Measurements from ENCODE around the gene CHRNA10.
"Not testable (repeated sequence)": the region's sequence is repeated elsewhere in the genome, so short reads cannot be mapped to it uniquely, and the experiment has no call there.

Gene CHRNA10

GRCh38 chr11:3664032-3664630, 7.1 kb downstream of the CHRNA10 start:
- no peak for DNase-seq

- no peak for DNase-seq
Measured at GRCh38 chr11:3662856-3663255, 8.3 kb downstream of the CHRNA10 start.

DNA sequence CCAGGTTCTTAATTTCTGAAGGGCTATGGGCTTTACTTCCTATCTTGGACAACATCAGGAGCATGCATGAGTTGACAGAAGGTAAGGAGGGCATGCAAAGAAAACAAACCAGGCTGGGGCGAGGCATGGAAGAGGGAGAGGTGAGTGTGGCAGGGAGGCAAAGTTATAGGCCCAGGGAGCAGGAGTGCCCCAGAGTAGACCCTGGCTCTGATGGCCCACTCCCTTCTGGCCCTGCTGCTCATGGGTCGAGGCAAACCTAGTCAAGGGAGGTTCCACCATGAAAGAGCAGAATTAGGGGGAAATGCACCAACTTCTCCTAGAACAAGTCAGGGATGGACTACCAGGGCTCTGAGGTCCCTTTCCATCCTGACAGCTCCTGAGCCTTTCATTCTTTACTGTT, 10.2 kb downstream of the CHRNA10 start:
- no peak for DNase-seq

GRCh38 chr11:3659595-3660515, 11.3 kb downstream of the CHRNA10 start:
- no peak for DNase-seq

GRCh38 chr11:3658252-3658651, 12.9 kb downstream of the CHRNA10 start:
- no peak for DNase-seq

GRCh38 chr11:3657331-3657730, 13.9 kb downstream of the CHRNA10 start:
- not testable (repeated sequence) for DNase-seq

- DNase-seq: no peak
Measured at GRCh38 chr11:3655547-3655946, 15.6 kb downstream of the CHRNA10 start.

DNA sequence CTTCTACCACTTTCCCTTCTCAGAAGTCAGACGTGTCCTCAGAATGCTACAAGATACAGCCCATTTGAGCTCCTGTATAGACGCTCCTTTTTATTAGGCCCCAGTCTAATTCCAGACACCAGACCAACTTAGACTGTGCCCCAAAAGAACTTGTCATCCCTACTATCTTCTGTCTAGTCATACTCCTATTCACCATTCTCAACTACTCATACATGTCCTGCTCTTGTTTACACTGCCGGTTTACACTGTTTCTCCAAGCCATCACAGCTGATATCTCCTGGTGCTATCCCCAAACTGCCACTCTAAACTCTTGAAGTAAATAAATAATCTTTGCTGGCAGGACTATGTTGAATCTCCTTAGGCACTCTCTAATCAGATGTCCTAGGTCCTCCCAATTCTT, 18.7 kb downstream of the CHRNA10 start:
- DNase-seq: not testable (repeated sequence)

- DNase-seq: not testable (repeated sequence)
Measured at GRCh38 chr11:3649374-3649773, 21.8 kb downstream of the CHRNA10 start.

DNA sequence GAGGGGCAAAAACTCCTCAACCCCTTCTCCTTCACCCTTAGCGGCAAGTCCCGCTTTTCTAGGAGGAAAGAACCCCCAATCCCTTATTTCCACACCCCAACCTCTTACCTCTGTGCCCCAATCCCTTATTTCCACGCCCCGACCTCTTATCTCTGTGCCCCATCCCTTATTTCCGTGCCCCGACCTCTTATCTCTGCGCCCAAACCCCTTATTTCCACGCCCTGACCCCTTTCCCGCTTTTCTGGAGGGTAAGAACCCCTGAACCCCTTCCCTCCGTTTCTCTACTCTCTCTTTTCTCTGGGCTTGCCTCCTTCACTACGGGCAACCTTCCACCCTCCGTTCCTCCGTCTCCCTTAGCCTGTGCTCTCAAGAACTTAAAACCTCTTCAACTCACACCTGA, 22.3 kb downstream of the CHRNA10 start:
- not testable (repeated sequence) for DNase-seq

DNA sequence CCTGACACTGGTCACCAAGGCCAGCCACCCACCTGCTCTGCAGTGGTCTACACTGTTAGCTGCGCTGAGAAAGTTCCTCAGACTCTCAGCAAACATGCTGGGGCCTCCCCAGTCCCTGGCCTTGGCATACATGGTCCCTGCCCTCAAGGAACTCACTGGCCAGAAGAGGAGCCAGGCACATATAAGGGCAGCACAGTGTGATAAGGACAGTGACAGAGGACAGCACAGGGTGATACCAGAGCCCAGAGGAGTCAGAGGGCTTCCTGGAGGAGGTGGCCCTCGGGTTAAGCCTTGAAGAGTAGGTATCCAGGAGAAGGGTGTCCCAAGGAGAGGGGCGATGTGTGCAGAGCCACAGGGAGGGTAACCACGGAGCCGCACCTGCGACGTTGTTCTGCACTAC, 25.6 kb downstream of the CHRNA10 start:
- DNase-seq: no peak

GRCh38 chr11:3644817-3645235, 26.4 kb downstream of the CHRNA10 start, which contains the start of gene ART1:
Gene ART1, plus strand, starts transcription at chr11:3645128. Its CDS starts 14,086 bp downstream, at chr11:3659214.
- DNase-seq: peak; percentile 45

DNA sequence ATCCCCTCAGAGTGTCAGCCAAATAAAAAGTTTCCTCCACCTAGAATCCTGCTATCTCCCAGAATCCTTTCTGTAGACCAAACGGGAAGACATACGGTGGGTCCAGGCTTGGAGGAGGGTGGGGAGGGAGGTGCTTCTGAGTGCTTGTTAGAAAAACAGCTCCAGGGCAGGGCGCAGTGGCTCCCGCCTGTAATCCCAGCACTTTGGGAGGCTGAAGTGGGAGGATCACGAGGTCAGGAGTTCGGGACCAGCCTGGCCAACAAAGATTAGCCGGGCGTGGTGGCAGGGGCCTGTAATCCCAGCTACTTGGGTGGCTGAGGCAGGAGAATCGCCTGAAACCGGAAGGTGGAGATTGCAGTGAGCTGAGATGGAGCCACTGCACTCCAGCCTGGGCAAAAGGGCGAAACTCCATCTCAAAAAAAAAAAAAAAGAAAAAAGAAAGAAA, 28.1 kb downstream of the CHRNA10 start:
- DNase-seq: not testable (repeated sequence)

DNA sequence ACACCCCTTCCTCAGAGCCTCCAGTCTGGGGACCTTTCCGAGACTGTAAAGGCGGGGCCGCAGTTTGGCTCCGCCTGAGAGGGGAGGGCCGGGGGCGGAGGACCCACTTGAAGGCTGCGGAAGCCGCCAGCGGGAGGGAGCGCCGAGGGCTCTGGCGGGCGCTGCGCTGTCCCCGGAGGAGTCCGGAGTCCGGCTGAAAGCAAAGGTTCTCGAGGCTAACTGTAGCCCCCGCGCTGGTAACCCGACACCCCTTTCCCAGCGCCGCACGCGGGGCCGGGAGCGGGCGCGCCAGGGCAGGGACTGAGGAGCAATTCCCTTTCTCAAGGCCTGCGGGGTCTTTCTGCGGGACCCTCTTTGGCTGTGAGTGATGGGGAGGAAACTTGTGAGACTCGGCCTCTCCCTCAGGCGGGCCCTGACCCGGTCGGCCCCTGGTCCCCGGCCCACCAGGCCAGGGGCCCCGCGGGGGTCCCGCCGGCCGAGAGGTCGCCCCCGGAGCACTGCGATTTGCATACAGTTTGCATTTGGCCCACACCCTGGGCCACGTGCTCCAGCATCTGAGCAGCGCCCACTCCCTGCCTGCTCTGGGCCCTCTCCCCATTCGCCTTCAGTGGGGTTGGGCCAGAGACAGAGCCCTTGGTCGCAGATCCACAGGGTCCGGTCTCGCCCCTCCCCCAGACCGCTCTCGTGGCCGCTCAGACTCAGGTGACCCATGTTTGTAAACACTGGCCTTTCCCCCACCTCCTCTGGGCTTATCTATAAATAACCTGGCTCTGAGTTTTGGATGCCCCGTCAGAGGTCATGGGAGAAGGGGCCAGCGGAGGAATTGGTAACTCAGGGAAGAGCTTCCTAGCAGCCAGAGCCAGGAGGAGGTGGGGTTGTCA, 28.9 kb downstream of the CHRNA10 start:
- no peak for DNase-seq

- no peak for DNase-seq
Measured at GRCh38 chr11:3641701-3642070, 29.5 kb downstream of the CHRNA10 start, which contains the start of gene ART5. Gene ART5, minus strand, starts transcription at chr11:3641992. Its CDS starts 130 bp downstream, at chr11:3641862.

GRCh38 chr11:3641191-3641590, 30.0 kb downstream of the CHRNA10 start:
- DNase-seq: no peak

DNA sequence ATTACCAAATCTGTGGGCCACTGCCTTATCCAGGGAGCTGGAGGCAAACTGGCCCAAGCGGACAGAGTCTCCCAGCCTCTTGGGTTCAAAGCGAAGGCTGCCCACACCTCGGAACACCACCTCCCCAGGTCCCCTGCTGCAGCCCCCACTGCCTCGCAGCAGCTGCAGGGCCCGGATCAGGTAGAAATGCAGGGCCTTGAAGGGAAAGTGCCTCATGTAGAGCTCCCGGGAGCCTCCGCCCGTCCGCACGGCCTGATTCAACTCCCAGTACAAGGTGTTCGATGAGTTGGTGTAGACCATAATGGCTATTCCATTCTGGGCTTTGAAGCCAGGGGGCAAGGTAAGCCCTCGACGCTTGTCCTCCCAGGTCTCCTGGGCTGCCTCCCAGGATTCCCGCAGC, 31.3 kb downstream of the CHRNA10 start:
- DNase-seq: no peak

GRCh38 chr11:3638513-3638912, 32.7 kb downstream of the CHRNA10 start:
- DNase-seq: no peak

DNA sequence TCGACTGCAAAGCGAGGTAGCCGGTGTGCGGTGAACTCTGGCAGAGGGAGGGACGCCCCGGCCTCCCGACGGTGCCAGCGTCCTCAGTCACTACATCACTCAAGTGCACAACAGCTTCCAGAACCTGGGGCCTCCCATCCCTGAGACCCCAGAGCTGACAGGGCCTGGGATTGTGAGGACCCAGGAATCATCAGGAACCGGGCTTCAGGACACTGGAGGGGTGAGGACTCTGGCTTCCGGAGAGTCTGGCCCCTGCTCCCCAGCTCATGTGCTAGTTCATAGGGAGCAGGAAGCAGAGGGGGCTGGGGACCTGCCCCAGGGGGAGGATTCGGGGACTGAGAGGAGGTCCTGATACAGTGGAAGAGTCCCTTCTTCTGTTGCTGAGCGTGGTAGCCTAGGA, 34.0 kb downstream of the CHRNA10 start:
- no peak for DNase-seq

DNA sequence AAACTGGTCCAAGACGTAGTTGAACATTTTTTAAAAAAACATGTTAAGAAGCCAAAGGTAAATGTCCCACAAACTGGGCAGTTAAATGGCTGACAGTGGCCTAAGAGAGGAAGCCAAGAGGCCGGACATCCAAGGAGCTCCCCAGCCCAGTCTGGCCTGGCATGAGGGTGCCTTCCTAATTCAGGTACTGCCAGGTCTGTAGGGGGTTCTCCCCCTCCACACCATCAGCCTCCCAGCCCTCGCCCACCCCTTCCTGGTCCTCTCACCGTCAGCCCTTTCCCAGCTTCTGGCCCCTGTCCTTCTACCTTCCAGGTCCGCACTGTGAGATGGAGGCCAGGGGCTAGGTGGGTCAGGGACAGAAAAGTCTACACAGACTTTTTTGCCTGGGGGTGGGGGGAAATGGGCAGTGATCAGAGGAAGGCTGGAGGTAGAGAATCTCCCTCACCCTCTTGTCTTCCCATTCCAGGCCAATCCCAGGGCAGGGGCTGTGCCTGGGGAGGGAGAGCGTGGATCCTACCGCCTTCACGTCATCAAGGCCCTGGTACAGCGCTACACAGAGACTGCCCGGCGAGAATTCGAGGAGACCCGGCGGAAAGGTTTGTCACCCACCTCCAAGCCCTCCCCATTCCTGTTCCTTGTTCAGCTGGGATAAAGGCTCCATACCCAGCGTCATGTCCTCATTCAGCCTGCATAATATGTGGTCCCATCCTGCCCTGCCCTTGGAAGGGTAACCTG, 35.4 kb downstream of the CHRNA10 start:
- DNase-seq: no peak

DNA sequence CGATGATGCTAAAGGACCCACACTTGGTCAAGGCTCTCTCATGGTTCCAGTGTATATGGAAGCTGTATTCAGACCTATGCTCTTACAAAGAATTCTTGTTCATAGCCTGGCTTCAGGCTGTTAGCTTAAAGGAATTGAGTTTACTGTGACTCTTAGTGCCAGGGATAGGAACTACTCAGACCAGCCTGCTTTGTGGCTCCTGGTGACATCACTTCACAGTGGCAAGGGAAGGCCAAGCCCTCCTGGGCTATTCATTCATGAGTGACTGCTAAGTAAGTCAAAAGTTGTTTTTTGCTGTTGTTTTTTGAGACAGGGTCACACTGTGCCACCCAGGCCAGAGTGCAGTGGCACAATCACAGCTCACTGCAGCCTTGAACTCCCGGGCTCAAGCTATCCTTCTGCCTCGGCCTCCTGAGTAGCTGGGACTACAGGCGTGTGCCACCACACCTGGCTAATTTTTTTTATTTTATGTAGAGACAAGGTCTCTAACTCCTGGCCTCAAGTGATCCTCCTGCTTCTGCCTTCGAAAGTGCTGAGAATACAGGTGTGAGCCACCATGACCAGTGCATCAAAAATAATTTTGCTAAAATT, 39.0 kb downstream of the CHRNA10 start:
- no peak for DNase-seq

- no peak for DNase-seq
Measured at GRCh38 chr11:3631331-3631730, 39.9 kb downstream of the CHRNA10 start.
